Vagina (tissue), 2 donors: Measurements from ENCODE around the gene ZNF586. TPM values are rescaled to one million over a fixed set of nuclear protein-coding genes. Genes with fewer than 3 reads are reported as not detected.
A peak's percentile ranks its signal among the peaks of the same experiment; 100 is the strongest.
"Not testable (repeated sequence)": the region's sequence is repeated elsewhere in the genome, so short reads cannot be mapped to it uniquely, and the experiment has no call there.

Experiments
- DNase-seq, 2 donors: peaks; one replicate each; pipeline ENCODE4 v3.0.0-alpha.2; 2017; ENCODE audit errors: extremely low spot score in 2 of 2
- H3K27ac ChIP-seq: fragments of 200-600 bp; sonication (generic); one replicate; pipeline ENCODE4 v1.5.1; 2019
- H3K27me3 ChIP-seq: fragments of 200-600 bp; sonication (generic); one replicate; pipeline ENCODE4 v1.5.1; 2019
- H3K36me3 ChIP-seq, 2 donors: fragments of 200-600 bp; sonication (generic); one replicate each; pipeline ENCODE4 v1.5.1; 2017 to 2019
- H3K4me1 ChIP-seq: fragments of 200-600 bp; sonication (generic); one replicate; pipeline ENCODE4 v1.5.1; 2019
- H3K4me3 ChIP-seq, 2 donors: fragments of 200-600 bp; sonication (generic); 1 replicate in 1 of 2; 2 replicates in 1 of 2; pipeline ENCODE4 v1.5.1; 2016 to 2019
- H3K9me3 ChIP-seq: fragments of 200-600 bp; sonication (generic); one replicate; pipeline ENCODE4 v1.5.1; 2019
- POLR2A ChIP-seq, 2 donors: fragments of 450-650 bp; IDR thresholded peaks; one replicate each; pipeline ENCODE4 v1.6.1; 2017; ENCODE audit warnings: antibody characterized with exemption in 2 of 2, mild to moderate bottlenecking in 2 of 2, moderate library complexity in 2 of 2
- POLR2AphosphoS5 ChIP-seq, 2 donors: sonication (generic); formaldehyde crosslinking; IDR thresholded peaks; one replicate each; pipeline ENCODE4 v1.9.0; 2017; ENCODE audit warnings: antibody characterized with exemption in 2 of 2, mild to moderate bottlenecking in 2 of 2, low read depth in 1 of 2; ENCODE audit not compliant: insufficient read depth in 1 of 2
- intact Hi-C: fragments of 100-400 bp; cut with DNase I; formaldehyde crosslinking; loops from one replicate; pipeline ENCODE4 v1.15.1; 2023
- total RNA-seq: library from RNA; depleted of rRNA; stranded (reverse); fragments of >200 nt; gene quantifications from one replicate; pipeline ENCODE4 v1.2.3, GENCODE V29; 2016
- TF ChIP-seq, protein P1 (sequence below), 3 experiments: fragments of 450-650 bp in 2 of 3; fragments of 200-600 bp in 1 of 3; sonication (generic) in 1 of 3; IDR thresholded peaks; one replicate each; pipeline ENCODE4 v1.5.1; 2017 to 2019; ENCODE audit warnings: antibody characterized with exemption in 3 of 3, mild to moderate bottlenecking in 2 of 3, moderate library complexity in 2 of 3

Gene ZNF586
- total RNA-seq, 1 donor from 2014 or later = 24.3 TPM

DNA sequence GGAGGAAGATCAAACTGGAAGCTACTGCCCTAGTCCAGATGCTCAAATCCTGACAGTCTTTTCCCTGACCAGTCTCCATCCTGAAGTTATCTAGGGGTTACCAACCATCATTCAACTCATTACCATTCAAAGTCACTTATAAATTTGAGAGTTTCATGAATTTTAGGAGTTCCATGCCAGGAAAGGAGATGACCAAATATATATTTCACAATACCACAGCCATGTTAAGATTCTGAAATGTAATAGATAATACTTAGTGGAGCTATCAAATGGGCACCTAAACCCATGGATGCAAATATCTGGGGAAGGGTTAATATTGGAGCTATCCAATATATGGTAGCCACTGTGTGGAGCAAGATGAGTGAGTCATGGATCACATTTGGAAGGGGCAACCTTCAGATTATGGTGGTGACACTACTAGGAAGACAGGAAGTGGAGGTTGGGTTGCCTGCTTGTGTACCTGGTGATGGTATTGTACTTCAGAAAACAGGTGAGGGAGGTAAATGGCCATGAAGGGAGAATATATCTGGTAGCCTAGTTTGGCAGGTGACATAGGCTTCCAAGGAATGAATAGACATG, 18.7 kb downstream of the ZNF586 start:
- DNase-seq = no peak
- TF ChIP-seq POLR2A (IDR thresholded peaks at IDR 0.05) (no peak), POLR2AphosphoS5 (IDR thresholded peaks at IDR 0.05; ENCODE audit: insufficient read depth in 1 of 2, low read depth in 1 of 2) (no peak)
- TF ChIP-seq, protein P1, sequence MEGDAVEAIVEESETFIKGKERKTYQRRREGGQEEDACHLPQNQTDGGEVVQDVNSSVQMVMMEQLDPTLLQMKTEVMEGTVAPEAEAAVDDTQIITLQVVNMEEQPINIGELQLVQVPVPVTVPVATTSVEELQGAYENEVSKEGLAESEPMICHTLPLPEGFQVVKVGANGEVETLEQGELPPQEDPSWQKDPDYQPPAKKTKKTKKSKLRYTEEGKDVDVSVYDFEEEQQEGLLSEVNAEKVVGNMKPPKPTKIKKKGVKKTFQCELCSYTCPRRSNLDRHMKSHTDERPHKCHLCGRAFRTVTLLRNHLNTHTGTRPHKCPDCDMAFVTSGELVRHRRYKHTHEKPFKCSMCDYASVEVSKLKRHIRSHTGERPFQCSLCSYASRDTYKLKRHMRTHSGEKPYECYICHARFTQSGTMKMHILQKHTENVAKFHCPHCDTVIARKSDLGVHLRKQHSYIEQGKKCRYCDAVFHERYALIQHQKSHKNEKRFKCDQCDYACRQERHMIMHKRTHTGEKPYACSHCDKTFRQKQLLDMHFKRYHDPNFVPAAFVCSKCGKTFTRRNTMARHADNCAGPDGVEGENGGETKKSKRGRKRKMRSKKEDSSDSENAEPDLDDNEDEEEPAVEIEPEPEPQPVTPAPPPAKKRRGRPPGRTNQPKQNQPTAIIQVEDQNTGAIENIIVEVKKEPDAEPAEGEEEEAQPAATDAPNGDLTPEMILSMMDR (IDR thresholded peaks at IDR 0.05) = no peak
- Histone ChIP-seq H3K9me3 (peaks cover 47% of the 10 kb centered on the region), H3K36me3 (peaks cover 0 to 60% of the 10 kb centered on the region in 2 donors), H3K4me1 (no peaks in the 10 kb centered on the region), H3K4me3 (no peak overlapping the region), H3K27ac (no peak overlapping the region), H3K27me3 (no peaks in the 10 kb centered on the region)
- intact Hi-C loops = no loop called here

DNA sequence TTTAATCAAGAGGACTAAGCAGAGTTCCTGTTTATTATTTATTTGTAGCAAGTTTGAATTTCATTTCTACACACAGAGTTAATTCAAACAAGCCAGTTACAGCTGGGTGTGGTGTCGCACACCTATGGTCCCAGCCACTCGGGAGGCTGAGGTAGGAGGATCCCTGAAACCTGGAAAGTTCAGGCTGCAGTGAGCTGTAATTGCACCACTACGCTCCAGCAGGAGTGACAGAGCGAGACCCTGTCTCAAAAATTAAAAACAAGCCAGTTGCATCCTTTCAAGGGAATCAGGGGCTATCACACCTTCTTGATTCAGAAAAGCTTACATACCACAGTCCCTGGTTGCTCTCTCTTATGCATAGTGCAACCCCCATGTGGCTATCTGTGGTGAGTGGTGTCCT, 19.8 kb downstream of the ZNF586 start:
- peaks cover 0 to 60% of the 10 kb centered on the region in 2 donors for H3K36me3 ChIP-seq

DNA sequence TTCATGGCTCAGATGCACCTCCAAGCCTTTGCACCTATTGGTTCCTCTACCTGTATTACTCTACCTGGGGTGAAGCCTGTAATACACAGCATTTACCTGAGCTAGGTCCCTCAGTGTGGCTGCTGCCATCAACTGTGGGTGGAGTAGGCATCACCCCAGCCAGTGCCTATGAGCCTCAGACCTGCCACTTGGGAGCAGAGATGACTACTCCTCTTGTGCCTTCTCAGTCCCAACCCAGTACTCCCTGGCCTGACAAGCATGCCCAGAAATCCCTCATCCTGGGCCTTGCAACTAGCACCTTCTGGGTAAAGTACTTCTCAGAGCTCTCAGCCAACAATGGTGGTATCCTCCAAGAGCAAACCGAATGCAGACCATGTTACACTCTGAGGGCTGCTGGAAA, 27.1 kb downstream of the ZNF586 start:
- H3K27ac ChIP-seq, intact Hi-C loops: not testable (repeated sequence)

More for the DNA sequence above, 19.8 kb downstream of the ZNF586 start:
- Histone ChIP-seq H3K4me1 (no peaks in the 10 kb centered on the region), H3K4me3 (no peak overlapping the region), H3K27me3 (no peaks in the 10 kb centered on the region), H3K27ac (no peak overlapping the region), H3K9me3 (peaks cover 38% of the 10 kb centered on the region)
- TF ChIP-seq, protein P1 (IDR thresholded peaks at IDR 0.05) = no peak
- TF ChIP-seq POLR2AphosphoS5 (IDR thresholded peaks at IDR 0.05; ENCODE audit: insufficient read depth in 1 of 2, low read depth in 1 of 2) (no peak), POLR2A (IDR thresholded peaks at IDR 0.05) (no peak)
- no peak for DNase-seq
- intact Hi-C loops = no loop called here

DNA sequence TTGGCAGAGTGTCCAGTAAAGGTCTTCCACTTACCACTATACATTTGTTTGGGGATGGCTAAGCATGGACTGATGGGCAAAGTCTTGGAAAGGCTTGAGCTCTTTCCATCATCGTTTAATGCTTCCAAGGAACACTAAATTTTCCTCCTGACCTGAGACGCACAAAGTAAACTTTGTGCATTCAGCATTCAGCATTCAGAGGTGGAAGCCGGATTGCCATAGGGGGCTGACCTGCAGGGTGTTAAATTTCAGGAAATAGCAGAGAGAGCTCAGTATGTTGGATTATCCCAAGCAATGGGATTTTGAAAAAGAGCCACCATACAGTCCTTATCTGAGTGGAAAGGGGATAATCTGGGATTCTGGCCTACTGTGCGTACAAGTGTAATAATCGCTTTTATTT, 31.2 kb downstream of the ZNF586 start:
- no peaks in the 10 kb centered on the region for H3K9me3 ChIP-seq
- H3K27ac ChIP-seq = no peak overlapping the region
- H3K36me3 ChIP-seq = peaks cover 0 to 7% of the 10 kb centered on the region in 2 donors
- DNase-seq = no peak
- no peaks in the 10 kb centered on the region for H3K27me3 ChIP-seq
- TF ChIP-seq POLR2AphosphoS5 (IDR thresholded peaks at IDR 0.05; ENCODE audit: insufficient read depth in 1 of 2, low read depth in 1 of 2) (no peak), POLR2A (IDR thresholded peaks at IDR 0.05) (no peak)
- TF ChIP-seq, protein P1 (IDR thresholded peaks at IDR 0.05) = no peak
- intact Hi-C loops = no loop called here
- no peak overlapping the region for H3K4me3 ChIP-seq
- H3K4me1 ChIP-seq = peaks cover 25% of the 10 kb centered on the region

More for the DNA sequence above, 27.1 kb downstream of the ZNF586 start:
- H3K4me3 ChIP-seq, H3K9me3 ChIP-seq, DNase-seq, H3K4me1 ChIP-seq, H3K27me3 ChIP-seq: not testable (repeated sequence)
- H3K36me3 ChIP-seq = peaks cover 0 to 40% of the 10 kb centered on the region in 2 donors

DNA sequence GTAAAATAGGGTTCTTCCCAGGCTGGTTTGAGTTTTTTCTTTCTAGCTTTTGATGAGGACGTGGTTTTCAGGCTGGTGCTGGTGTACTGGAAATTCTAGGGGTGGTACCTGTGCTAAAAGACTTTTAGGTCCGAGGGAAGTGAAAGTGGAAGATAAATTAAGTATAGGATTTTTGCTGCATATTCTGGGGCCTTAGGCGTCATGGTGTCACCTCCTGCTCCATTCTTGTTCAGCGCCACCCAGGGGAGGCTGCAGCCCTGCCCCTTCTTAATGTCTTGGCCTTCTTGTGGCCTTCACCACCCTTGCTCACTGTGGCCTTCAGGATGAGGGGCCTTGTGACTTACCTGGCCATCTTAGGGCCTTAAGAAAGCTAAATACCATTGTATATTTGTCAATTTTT, 32.8 kb downstream of the ZNF586 start:
- no peak overlapping the region for H3K4me3 ChIP-seq
- H3K27ac ChIP-seq = peak overlapping the region; percentile 18
- intact Hi-C loops = no loop called here
- H3K36me3 ChIP-seq = no peaks in the 10 kb centered on the region
- no peak for DNase-seq
- H3K27me3 ChIP-seq = no peaks in the 10 kb centered on the region
- no peaks in the 10 kb centered on the region for H3K9me3 ChIP-seq
- TF ChIP-seq, protein P1 (IDR thresholded peaks at IDR 0.05) = no peak
- TF ChIP-seq POLR2AphosphoS5 (IDR thresholded peaks at IDR 0.05; ENCODE audit: insufficient read depth in 1 of 2, low read depth in 1 of 2) = no peak
- TF ChIP-seq POLR2A (IDR thresholded peaks at IDR 0.05) = no peak
- peaks cover 32% of the 10 kb centered on the region for H3K4me1 ChIP-seq
